Nephron (organoid): ENCODE measurements around the gene ASNSD1.

ENCODE experiments used
- H3K27ac Mint-ChIP-seq, 3 experiments: 2 replicates each; pipeline ENCODE4 v1.8.0; 2020; ENCODE audit warnings: mixed read lengths in 3 of 3, mild to moderate bottlenecking in 2 of 3, moderate library complexity in 1 of 3
- H3K27me3 Mint-ChIP-seq: 2 replicates; pipeline ENCODE4 v1.8.0; 2021; ENCODE audit warnings: low read depth, mild to moderate bottlenecking, moderate library complexity, mixed read lengths
- H3K36me3 Mint-ChIP-seq: 2 replicates; pipeline ENCODE4 v1.8.0; 2020; ENCODE audit warnings: low read depth, mixed read lengths
- H3K4me1 Mint-ChIP-seq: 2 replicates; pipeline ENCODE4 v1.8.0; 2020; ENCODE audit warnings: mixed read lengths
- H3K4me3 Mint-ChIP-seq, 3 experiments: 2 replicates each; pipeline ENCODE4 v1.8.0; 2020; ENCODE audit warnings: mild to moderate bottlenecking in 3 of 3, mixed read lengths in 3 of 3, moderate library complexity in 2 of 3
- H3K9me3 Mint-ChIP-seq: 2 replicates; pipeline ENCODE4 v1.8.0; 2020; ENCODE audit warnings: mixed read lengths
- TF ChIP-seq, protein P1 (sequence below), 3 experiments: fragments of 200-600 bp; sonication (generic); IDR thresholded peaks; one replicate each; pipeline ENCODE4 v1.5.0; 2021; ENCODE audit warnings: antibody characterized with exemption in 3 of 3; ENCODE audit not compliant: unreplicated experiment in 3 of 3

ASNSD1 gene

GRCh38 chr2:189638301-189639006, 22.8 kb upstream of the ASNSD1 start:
- Mint-ChIP-seq H3K36me3 (no peaks in the 10 kb centered on the region), H3K27me3 (no peaks in the 10 kb centered on the region), H3K27ac (no peak overlapping the region), H3K9me3 (no peaks in the 10 kb centered on the region), H3K4me3 (no peak overlapping the region), H3K4me1 (no peaks in the 10 kb centered on the region)
- TF ChIP-seq, protein P1, sequence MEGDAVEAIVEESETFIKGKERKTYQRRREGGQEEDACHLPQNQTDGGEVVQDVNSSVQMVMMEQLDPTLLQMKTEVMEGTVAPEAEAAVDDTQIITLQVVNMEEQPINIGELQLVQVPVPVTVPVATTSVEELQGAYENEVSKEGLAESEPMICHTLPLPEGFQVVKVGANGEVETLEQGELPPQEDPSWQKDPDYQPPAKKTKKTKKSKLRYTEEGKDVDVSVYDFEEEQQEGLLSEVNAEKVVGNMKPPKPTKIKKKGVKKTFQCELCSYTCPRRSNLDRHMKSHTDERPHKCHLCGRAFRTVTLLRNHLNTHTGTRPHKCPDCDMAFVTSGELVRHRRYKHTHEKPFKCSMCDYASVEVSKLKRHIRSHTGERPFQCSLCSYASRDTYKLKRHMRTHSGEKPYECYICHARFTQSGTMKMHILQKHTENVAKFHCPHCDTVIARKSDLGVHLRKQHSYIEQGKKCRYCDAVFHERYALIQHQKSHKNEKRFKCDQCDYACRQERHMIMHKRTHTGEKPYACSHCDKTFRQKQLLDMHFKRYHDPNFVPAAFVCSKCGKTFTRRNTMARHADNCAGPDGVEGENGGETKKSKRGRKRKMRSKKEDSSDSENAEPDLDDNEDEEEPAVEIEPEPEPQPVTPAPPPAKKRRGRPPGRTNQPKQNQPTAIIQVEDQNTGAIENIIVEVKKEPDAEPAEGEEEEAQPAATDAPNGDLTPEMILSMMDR (IDR thresholded peaks at IDR 0.05; ENCODE audit: unreplicated experiment in 3 of 3): no peak

- Mint-ChIP-seq H3K4me1 (no peaks in the 10 kb centered on the region), H3K4me3 (no peak overlapping the region), H3K36me3 (no peaks in the 10 kb centered on the region), H3K27me3 (no peaks in the 10 kb centered on the region), H3K27ac (no peak overlapping the region), H3K9me3 (no peaks in the 10 kb centered on the region)
- TF ChIP-seq, protein P1 (IDR thresholded peaks at IDR 0.05; ENCODE audit: unreplicated experiment in 3 of 3): no peak
Observed at GRCh38 chr2:189639007-189639609, 22.2 kb upstream of the ASNSD1 start.

- TF ChIP-seq, protein P1 (IDR thresholded peaks at IDR 0.05; ENCODE audit: unreplicated experiment in 3 of 3): no peak
- H3K4me1 Mint-ChIP-seq: no peaks in the 10 kb centered on the region
- H3K9me3 Mint-ChIP-seq: no peaks in the 10 kb centered on the region
- no peak overlapping the region for H3K4me3 Mint-ChIP-seq
- no peaks in the 10 kb centered on the region for H3K36me3 Mint-ChIP-seq
- no peaks in the 10 kb centered on the region for H3K27me3 Mint-ChIP-seq
- H3K27ac Mint-ChIP-seq: no peak overlapping the region
Observed at GRCh38 chr2:189641002-189641401, 20.3 kb upstream of the ASNSD1 start.

- Mint-ChIP-seq H3K36me3 (no peaks in the 10 kb centered on the region), H3K4me1 (no peaks in the 10 kb centered on the region), H3K9me3 (no peaks in the 10 kb centered on the region), H3K27me3 (no peaks in the 10 kb centered on the region), H3K27ac (no peak overlapping the region), H3K4me3 (no peak overlapping the region)
- TF ChIP-seq, protein P1 (IDR thresholded peaks at IDR 0.05; ENCODE audit: unreplicated experiment in 3 of 3): no peak
Observed at GRCh38 chr2:189641590-189641989, 19.7 kb upstream of the ASNSD1 start.

DNA sequence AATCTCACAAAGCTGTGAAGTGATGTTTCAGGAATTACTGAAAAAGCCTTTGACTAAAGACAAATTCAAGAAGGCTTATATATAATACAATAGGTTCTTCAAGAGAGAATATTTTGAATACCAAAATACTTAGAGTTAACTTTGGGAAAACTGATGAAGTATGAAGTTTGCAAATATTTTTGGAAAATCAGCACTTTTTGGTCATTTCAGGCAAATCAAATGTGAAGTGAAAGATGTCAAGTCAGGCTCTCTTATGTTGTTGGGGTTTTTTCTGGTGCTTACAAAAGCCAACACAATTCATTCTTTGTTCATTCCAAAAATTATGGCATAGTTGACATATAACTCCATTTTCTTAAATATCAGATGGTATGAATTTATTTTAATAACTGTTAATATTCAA, 14.7 kb upstream of the ASNSD1 start:
- no peak overlapping the region for H3K4me3 Mint-ChIP-seq
- TF ChIP-seq, protein P1 (IDR thresholded peaks at IDR 0.05; ENCODE audit: unreplicated experiment in 3 of 3): no peak
- no peak overlapping the region for H3K27ac Mint-ChIP-seq
- H3K9me3 Mint-ChIP-seq: peaks cover 5% of the 10 kb centered on the region
- no peaks in the 10 kb centered on the region for H3K4me1 Mint-ChIP-seq
- no peaks in the 10 kb centered on the region for H3K36me3 Mint-ChIP-seq
- H3K27me3 Mint-ChIP-seq: no peaks in the 10 kb centered on the region
